Measurements from ENCODE around the gene PHLDB3.

Gene PHLDB3

DNA sequence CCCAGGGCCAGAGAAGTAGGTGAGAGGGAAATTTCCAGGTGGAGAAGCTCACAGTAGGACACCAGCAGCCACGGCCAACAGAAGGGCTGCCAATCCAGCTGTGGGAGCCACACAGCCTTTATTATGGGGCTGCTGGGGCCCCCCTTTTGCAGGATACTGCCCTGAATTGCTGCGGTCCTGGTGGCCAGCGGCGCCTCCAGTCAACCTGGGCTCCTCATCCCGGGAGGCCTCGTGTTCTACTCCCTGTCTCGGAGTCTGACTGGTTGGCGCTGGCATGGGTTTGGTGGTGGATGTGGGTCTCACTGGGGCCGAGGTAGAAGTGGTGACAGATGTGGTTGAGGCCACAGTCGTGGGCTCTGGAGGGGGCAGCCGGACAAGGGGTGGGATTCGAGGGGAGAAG lies 43.2 kb downstream of the PHLDB3 start:
- Histone ChIP-seq H3K4me3 (replicated peaks; ENCODE audit: low read depth, low read length) (no peak overlapping the region), H3K36me3 (ENCODE audit: control insufficient read depth, insufficient read depth, low read length) (no peaks in the 10 kb centered on the region), H3K27me3 (replicated peaks; ENCODE audit: control insufficient read depth, insufficient read depth, low read length) (no peaks in the 10 kb centered on the region; the same call in 1 of the 2 replicates)
- no peak for DNase-seq (ENCODE audit: extremely low read depth, insufficient read length)
- TF ChIP-seq, protein P1, sequence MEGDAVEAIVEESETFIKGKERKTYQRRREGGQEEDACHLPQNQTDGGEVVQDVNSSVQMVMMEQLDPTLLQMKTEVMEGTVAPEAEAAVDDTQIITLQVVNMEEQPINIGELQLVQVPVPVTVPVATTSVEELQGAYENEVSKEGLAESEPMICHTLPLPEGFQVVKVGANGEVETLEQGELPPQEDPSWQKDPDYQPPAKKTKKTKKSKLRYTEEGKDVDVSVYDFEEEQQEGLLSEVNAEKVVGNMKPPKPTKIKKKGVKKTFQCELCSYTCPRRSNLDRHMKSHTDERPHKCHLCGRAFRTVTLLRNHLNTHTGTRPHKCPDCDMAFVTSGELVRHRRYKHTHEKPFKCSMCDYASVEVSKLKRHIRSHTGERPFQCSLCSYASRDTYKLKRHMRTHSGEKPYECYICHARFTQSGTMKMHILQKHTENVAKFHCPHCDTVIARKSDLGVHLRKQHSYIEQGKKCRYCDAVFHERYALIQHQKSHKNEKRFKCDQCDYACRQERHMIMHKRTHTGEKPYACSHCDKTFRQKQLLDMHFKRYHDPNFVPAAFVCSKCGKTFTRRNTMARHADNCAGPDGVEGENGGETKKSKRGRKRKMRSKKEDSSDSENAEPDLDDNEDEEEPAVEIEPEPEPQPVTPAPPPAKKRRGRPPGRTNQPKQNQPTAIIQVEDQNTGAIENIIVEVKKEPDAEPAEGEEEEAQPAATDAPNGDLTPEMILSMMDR (IDR thresholded peaks at IDR 0.05; ENCODE audit: insufficient read depth, low read length, poor library complexity, severe bottlenecking) = no peak

DNA sequence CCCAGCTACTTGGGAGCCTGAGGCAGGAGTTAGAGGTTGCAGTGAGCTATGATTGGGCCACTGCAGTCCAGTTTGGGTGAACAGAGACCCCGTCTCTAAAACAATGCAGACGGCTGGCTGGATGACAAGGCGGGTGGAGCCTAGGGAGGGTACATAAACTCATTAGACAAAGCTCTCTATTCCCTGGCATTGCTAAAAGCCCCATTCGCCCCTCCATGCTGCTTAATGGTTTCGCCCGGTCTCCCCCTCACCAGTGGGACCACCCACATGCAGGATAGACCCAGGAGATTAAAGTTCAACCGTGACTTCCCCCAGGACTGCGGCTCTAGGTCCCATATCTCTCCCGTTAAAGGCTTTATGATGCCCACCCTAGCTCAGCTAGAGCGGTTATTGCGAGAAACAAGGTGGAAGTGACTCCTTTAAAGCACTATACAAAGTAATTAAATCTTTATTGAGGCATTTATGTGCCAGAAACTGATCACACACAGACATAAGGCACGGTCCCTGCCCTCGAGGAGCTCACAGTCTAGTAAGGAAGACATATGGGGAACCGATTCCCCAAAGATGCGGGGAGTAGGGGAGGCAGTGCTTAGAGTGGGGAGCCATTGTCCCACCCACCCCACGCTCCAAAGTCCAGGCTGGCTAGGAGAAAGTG lies 44.1 kb downstream of the PHLDB3 start:
- no peak for DNase-seq (ENCODE audit: extremely low read depth, insufficient read length)
- no peaks in the 10 kb centered on the region for H3K36me3 ChIP-seq (ENCODE audit: control insufficient read depth, insufficient read depth, low read length)
- H3K4me3 ChIP-seq (replicated peaks; ENCODE audit: low read depth, low read length) = no peak overlapping the region
- TF ChIP-seq, protein P1 (IDR thresholded peaks at IDR 0.05; ENCODE audit: insufficient read depth, low read length, poor library complexity, severe bottlenecking) = no peak
- H3K27me3 ChIP-seq (replicated peaks; ENCODE audit: control insufficient read depth, insufficient read depth, low read length) = no peaks in the 10 kb centered on the region; the same call in 1 of the 2 replicates

DNA sequence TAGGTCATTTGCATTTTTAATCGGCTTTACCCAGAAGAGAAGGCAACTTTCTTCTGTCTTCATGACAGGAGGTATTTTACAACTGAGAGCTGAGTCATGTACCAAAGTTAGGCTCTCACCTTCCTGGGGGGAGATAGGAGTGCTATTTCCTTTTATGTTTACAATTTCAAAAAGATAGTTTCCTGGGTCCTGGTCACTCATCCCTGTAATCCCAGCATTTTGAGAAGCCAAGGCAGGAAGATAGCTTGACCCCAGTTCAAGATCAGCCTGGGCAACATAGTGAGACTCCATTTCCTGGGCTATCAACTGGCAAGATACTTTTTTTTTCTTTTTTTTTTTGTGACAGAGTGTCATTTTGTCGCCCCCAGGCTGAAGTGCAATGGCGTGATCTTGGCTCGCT lies 46.7 kb downstream of the PHLDB3 start:
- Histone ChIP-seq H3K27me3 (replicated peaks; ENCODE audit: control insufficient read depth, insufficient read depth, low read length) (no peaks in the 10 kb centered on the region), H3K4me3 (replicated peaks; ENCODE audit: low read depth, low read length) (no peak overlapping the region), H3K36me3 (ENCODE audit: control insufficient read depth, insufficient read depth, low read length) (no peaks in the 10 kb centered on the region)
- no peak for DNase-seq (ENCODE audit: extremely low read depth, insufficient read length)
- TF ChIP-seq, protein P1 (IDR thresholded peaks at IDR 0.05; ENCODE audit: insufficient read depth, low read length, poor library complexity, severe bottlenecking) = no peak

DNA sequence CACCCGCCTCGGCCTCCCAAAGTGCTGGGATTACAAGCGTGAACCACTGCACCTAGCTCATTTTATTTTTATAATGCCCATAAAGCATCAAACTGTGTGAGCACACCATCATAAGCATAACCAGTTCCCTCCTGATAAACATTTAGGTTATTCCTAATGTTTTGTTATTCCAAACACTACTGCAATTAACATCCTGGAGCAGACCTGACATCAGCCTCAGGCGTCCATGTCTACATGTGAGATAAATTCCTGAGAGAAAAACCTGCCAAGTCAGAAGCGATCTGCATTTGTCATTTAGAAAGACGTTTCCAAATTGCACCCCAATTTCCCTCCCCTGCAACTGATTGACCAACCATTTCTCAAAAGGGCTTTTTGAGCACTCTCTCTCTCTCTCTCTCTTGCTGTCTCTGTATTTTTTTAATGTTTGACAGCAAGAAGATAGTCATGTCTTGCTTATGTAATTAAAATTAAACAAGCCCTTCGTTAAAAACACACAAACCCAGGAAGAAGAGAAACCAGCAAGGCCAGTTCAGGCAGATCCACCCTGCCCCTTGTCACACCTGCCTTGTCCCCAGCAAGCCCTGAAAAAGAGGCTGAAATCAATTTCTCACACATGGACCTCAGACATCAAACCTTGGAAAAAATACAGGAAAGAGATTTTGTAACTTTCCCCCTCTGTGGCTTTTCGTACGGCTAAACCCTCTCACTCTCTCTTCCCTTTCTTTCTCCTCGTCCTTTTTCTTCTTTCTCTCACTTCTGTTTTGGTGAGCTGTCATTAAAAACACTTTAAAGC lies 49.0 kb downstream of the PHLDB3 start:
- TF ChIP-seq, protein P1 (IDR thresholded peaks at IDR 0.05; ENCODE audit: insufficient read depth, low read length, poor library complexity, severe bottlenecking) = no peak
- Histone ChIP-seq H3K36me3 (ENCODE audit: control insufficient read depth, insufficient read depth, low read length) (no peaks in the 10 kb centered on the region), H3K4me3 (replicated peaks; ENCODE audit: low read depth, low read length) (no peak overlapping the region), H3K27me3 (replicated peaks; ENCODE audit: control insufficient read depth, insufficient read depth, low read length) (no peaks in the 10 kb centered on the region)
- no peak for DNase-seq (ENCODE audit: extremely low read depth, insufficient read length)

DNA sequence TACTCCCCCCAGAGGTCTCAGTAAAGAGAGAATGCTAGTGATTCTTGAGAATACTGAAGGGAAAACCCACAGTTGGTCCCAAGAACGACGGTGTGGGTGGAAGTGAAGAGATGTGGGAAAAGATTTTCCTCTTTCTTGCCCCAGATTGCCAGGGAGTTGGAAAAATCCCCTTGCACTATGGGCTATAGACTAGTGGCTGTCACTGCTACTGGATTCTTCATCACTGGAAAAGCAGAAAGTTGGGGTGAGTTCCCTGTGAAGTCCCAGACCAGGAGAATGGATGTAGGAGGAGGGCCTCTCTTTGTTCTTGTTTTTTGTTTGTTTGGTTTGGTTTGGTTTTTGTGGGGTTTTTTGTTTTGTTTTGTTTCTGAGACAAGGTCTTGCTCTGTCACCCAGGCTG lies 50.5 kb downstream of the PHLDB3 start:
- no peak overlapping the region for H3K4me3 ChIP-seq (replicated peaks; ENCODE audit: low read depth, low read length)
- DNase-seq (ENCODE audit: extremely low read depth, insufficient read length) = no peak
- no peaks in the 10 kb centered on the region for H3K27me3 ChIP-seq (replicated peaks; ENCODE audit: control insufficient read depth, insufficient read depth, low read length)
- no peaks in the 10 kb centered on the region for H3K36me3 ChIP-seq (ENCODE audit: control insufficient read depth, insufficient read depth, low read length)
- TF ChIP-seq, protein P1 (IDR thresholded peaks at IDR 0.05; ENCODE audit: insufficient read depth, low read length, poor library complexity, severe bottlenecking) = no peak
